ENCODE results near the gene GRIK4.

GRCh38 chr11:120632579-120632978 is 121.0 kb downstream of the GRIK4 start:
- TF ChIP-seq CTCF (IDR thresholded peaks at IDR 0.05; ENCODE audit: poor library complexity, severe bottlenecking) (no peak), EP300 (conservative IDR thresholded peaks at IDR 0.05; ENCODE audit: poor library complexity, severe bottlenecking) (no peak)

All from neural cell (in vitro differentiated cells).